Measurements from ENCODE around the gene THADA. TPM values are rescaled to one million over a fixed set of nuclear protein-coding genes. Genes with fewer than 3 reads are reported as not detected.

Gene THADA
- total RNA-seq, 6 donors from 2014 or later: 23.6 to 57.5 (median 37.3) TPM

DNA sequence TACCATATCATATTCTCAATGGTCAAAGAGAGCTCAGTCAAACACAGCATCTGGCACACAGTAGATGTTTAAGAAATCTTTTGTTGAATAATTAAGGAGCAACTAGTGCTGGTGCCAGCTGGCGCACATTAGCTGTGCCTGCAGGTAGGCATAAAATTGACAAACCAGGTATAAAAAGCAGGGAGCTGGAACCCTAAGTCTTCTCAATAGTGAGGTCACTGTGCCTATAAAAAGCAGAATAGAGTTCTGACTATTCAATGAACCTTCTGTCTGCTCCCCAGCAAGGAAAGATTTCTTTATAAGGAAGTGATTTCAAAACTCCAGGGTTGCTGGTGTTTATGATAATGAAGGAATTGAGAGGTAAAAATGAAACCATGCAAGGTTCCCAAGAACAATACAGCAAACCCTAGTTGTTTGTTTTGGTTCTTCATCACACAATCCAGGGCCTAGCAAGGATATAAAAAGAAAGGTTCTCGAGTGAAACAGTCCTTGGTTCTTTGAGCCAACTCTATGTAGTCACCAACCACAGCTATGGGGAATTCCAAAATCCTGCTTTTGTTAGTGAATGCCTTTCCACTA is 76.1 kb downstream of the THADA start:
- DNase-seq: no peak
- H3K4me1 ChIP-seq: peaks cover 40 to 52% (median 45%) of the 10 kb centered on the region in 4 donors
- no peaks in the 10 kb centered on the region for H3K9me3 ChIP-seq
- no peaks in the 10 kb centered on the region for H3K27me3 ChIP-seq
- WGBS, 2 donors: 25 to 40% methylated on average over 2 of the region's 2 CpGs
- ATAC-seq (ENCODE audit: low FRiP score in 2 of 2): peak; percentile 61 to 77
- H3K27ac ChIP-seq: peak overlapping the region; percentile 73 to 80 (median 77)
- H3K36me3 ChIP-seq: no peaks in the 10 kb centered on the region
- H3K4me3 ChIP-seq: no peak overlapping the region
- TF ChIP-seq POLR2A (IDR thresholded peaks at IDR 0.05): no peak
- TF ChIP-seq EP300 (IDR thresholded peaks at IDR 0.05): no peak
- TF ChIP-seq POLR2AphosphoS5 (IDR thresholded peaks at IDR 0.05): no peak
- TF ChIP-seq, protein P1, sequence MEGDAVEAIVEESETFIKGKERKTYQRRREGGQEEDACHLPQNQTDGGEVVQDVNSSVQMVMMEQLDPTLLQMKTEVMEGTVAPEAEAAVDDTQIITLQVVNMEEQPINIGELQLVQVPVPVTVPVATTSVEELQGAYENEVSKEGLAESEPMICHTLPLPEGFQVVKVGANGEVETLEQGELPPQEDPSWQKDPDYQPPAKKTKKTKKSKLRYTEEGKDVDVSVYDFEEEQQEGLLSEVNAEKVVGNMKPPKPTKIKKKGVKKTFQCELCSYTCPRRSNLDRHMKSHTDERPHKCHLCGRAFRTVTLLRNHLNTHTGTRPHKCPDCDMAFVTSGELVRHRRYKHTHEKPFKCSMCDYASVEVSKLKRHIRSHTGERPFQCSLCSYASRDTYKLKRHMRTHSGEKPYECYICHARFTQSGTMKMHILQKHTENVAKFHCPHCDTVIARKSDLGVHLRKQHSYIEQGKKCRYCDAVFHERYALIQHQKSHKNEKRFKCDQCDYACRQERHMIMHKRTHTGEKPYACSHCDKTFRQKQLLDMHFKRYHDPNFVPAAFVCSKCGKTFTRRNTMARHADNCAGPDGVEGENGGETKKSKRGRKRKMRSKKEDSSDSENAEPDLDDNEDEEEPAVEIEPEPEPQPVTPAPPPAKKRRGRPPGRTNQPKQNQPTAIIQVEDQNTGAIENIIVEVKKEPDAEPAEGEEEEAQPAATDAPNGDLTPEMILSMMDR (IDR thresholded peaks at IDR 0.05): no peak

DNA sequence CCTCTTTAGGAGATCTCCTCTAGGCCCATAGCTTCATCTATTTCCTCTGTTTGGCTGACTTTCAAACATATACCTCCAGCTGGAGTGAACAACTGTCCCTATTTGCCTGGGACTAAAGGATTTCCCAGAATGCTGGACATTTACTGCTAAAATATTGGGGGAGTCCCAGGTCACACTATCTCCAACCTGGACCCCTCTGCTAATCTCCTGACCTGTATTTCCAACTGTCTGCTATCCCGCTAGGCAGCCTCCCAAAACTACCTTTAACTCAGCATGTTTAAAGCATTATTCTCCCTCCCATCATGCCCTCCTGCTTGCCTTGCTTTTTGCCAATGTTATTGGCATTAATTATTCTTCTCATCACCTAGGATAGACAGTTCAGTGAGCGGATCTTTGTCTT is 77.1 kb downstream of the THADA start:
- H3K4me1 ChIP-seq: peaks cover 40 to 48% (median 45%) of the 10 kb centered on the region in 4 donors
- H3K9me3 ChIP-seq: no peaks in the 10 kb centered on the region
- H3K27me3 ChIP-seq: no peaks in the 10 kb centered on the region
- H3K27ac ChIP-seq: peak overlapping the region; percentile 73 to 80 (median 77)
- TF ChIP-seq POLR2AphosphoS5 (IDR thresholded peaks at IDR 0.05) (no peak), EP300 (IDR thresholded peaks at IDR 0.05) (no peak)
- 96 to 99% methylated on average over 2 of the region's 2 CpGs for WGBS, 2 donors
- ATAC-seq (ENCODE audit: low FRiP score in 2 of 2) (no peak), DNase-seq (no peak)
- H3K4me3 ChIP-seq: no peak overlapping the region
- H3K36me3 ChIP-seq: no peaks in the 10 kb centered on the region

DNA sequence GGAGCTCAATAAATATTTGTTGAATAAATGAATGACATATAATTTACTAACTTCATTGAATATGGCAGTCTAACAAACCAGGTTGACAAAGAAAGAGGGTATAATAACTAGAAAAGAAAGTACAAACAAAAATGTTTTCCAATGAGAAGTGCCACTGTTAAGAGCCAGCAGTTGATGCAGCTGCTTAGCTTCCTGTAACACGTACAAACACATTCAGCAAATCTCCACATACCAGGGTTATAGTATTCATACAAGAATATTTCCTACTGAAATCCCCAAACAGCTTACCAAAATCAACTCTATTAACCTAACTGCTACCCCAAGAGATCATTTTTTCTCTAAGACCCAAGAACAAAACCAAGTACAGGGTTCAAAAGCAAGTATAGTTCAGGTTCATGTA is 77.7 kb downstream of the THADA start:
- Histone ChIP-seq H3K27ac (peak overlapping the region; percentile 73 to 80 (median 77)), H3K4me1 (peaks cover 40 to 48% (median 45%) of the 10 kb centered on the region in 4 donors), H3K36me3 (no peaks in the 10 kb centered on the region), H3K4me3 (no peak overlapping the region), H3K27me3 (no peaks in the 10 kb centered on the region), H3K9me3 (no peaks in the 10 kb centered on the region)
- DNase-seq: no peak
- TF ChIP-seq, protein P1 (IDR thresholded peaks at IDR 0.05): no peak
- no peak for TF ChIP-seq EP300 (IDR thresholded peaks at IDR 0.05)
- TF ChIP-seq POLR2A (IDR thresholded peaks at IDR 0.05): no peak
- TF ChIP-seq POLR2AphosphoS5 (IDR thresholded peaks at IDR 0.05): no peak
- 26 to 29% methylated on average over 1 of the region's 1 CpG for WGBS, 2 donors
- ATAC-seq (ENCODE audit: low FRiP score in 2 of 2): no peak

DNA sequence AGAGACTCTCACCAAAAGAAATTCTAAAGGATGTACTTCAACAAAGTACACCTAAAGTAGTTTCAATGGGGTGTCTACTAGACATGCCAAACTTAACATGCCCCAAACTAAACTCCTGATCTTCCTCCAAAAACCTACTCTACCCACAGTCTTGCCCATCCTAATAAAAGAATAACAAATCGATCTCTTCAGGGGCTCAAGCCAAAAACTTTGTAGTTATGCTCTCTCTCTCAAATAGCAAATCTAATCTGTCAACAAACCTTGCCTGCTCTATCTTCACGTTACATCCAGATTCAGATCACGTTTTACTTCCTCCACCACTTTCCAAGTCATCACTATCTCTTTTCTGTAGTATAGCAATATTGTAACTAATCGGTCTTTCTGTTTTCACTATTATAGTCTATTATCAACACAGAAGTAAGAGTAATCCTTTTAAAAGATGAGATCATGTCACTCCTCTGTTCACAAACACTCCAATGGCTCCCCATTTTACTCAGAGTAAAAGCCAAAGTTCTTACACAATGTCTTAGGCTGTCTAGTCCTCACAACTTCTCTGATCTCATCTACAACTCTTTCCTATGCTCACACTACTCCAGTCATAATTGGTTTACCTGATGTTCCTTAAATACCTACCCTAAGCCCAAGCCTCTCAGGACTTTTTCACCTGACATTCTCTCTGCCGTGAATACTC is 79.9 kb downstream of the THADA start:
- DNase-seq (no peak), ATAC-seq (ENCODE audit: low FRiP score in 2 of 2) (peak in 1 of 2 donors; percentile 69)
- peaks cover 40 to 48% (median 45%) of the 10 kb centered on the region in 4 donors for H3K4me1 ChIP-seq
- no peaks in the 10 kb centered on the region for H3K27me3 ChIP-seq
- H3K27ac ChIP-seq: peak overlapping the region; percentile 7 to 77 (median 68)
- no peaks in the 10 kb centered on the region for H3K36me3 ChIP-seq
- H3K4me3 ChIP-seq: no peak overlapping the region
- 63 to 71% methylated on average over 5 of the region's 5 CpGs for WGBS, 2 donors
- TF ChIP-seq POLR2AphosphoS5 (IDR thresholded peaks at IDR 0.05) (no peak), POLR2A (IDR thresholded peaks at IDR 0.05) (no peak), EP300 (IDR thresholded peaks at IDR 0.05) (no peak)
- TF ChIP-seq, protein P1 (IDR thresholded peaks at IDR 0.05): no peak
- no peaks in the 10 kb centered on the region for H3K9me3 ChIP-seq

DNA sequence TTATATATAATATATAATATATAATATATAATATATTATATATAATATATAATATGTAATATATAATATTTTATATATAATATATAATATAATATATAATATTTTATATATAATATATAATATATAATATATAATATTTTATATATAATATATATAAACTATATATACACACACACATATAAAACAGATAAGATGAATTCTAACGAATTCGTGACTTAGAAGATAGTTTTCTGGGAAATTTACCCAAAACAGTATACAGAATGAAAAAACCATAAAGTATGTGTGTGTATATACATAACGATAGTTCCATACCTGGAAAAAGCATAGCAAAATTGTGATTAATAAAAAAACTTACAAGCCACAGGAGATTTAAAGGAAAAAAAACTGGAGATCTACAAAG is 80.6 kb downstream of the THADA start:
- no peaks in the 10 kb centered on the region for H3K36me3 ChIP-seq
- no peaks in the 10 kb centered on the region for H3K27me3 ChIP-seq
- peak overlapping the region in 1 of 4 donors; percentile 77 for H3K27ac ChIP-seq
- H3K9me3 ChIP-seq: no peaks in the 10 kb centered on the region
- ATAC-seq (ENCODE audit: low FRiP score in 2 of 2) (no peak), DNase-seq (no peak)
- peaks cover 37 to 45% (median 42%) of the 10 kb centered on the region in 4 donors for H3K4me1 ChIP-seq
- 95 to 97% methylated on average over 3 of the region's 3 CpGs for WGBS, 2 donors
- TF ChIP-seq POLR2AphosphoS5 (IDR thresholded peaks at IDR 0.05): no peak
- TF ChIP-seq EP300 (IDR thresholded peaks at IDR 0.05): no peak
- no peak for TF ChIP-seq POLR2A (IDR thresholded peaks at IDR 0.05)
- TF ChIP-seq, protein P1 (IDR thresholded peaks at IDR 0.05): no peak
- no peak overlapping the region for H3K4me3 ChIP-seq

Measured in upper lobe of left lung (tissue), 6 donors.